ENCODE data around the gene CPPED1. TPM values are rescaled to one million over a fixed set of nuclear protein-coding genes. Genes with fewer than 3 reads are reported as not detected.
A peak's percentile ranks its signal among the peaks of the same experiment; 100 is the strongest.

Gene CPPED1
- total and polyA plus RNA-seq, 10 of the 15 experiments (the other 5 are each of a cell fraction or from before 2014, with no cell fraction given), result 7.1 to 39.0 (median 16.0) TPM

GRCh38 chr16:12613131-12613991 lies 190.3 kb downstream of the CPPED1 start (continued):
- TF ChIP-seq, protein P1, sequence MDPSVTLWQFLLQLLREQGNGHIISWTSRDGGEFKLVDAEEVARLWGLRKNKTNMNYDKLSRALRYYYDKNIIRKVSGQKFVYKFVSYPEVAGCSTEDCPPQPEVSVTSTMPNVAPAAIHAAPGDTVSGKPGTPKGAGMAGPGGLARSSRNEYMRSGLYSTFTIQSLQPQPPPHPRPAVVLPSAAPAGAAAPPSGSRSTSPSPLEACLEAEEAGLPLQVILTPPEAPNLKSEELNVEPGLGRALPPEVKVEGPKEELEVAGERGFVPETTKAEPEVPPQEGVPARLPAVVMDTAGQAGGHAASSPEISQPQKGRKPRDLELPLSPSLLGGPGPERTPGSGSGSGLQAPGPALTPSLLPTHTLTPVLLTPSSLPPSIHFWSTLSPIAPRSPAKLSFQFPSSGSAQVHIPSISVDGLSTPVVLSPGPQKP (IDR thresholded peaks at IDR 0.05; ENCODE audit: low read depth, low read length), result no peak
- TF ChIP-seq MYC (IDR thresholded peaks at IDR 0.05; ENCODE audit: insufficient read depth, insufficient read length, insufficient replicate concordance, low read length, severe bottlenecking), result no peak
- TF ChIP-seq ZNF687 (IDR thresholded peaks at IDR 0.05), result peak; percentile 81
- TF ChIP-seq SMAD5 (IDR thresholded peaks at IDR 0.05; ENCODE audit: low read depth), result no peak
- no peak for TF ChIP-seq SRF (IDR thresholded peaks at IDR 0.05; ENCODE audit: low read depth in 2 of 2, low read length in 2 of 2)
- TF ChIP-seq ZSCAN29 (IDR thresholded peaks at IDR 0.05), result no peak
- no peak for TF ChIP-seq FOS (IDR thresholded peaks at IDR 0.05; ENCODE audit: borderline replicate concordance, extremely low read depth, insufficient read length)
- TF ChIP-seq CREM (IDR thresholded peaks at IDR 0.05; ENCODE audit: low read depth), result peak; percentile 68; the same call in 1 of the 2 replicates
- TF ChIP-seq STAT1 (conservative IDR thresholded peaks at IDR 0.05), result no peak
- peak; percentile 61; the same call in 1 of the 2 replicates for TF ChIP-seq TCF3 (IDR thresholded peaks at IDR 0.05; ENCODE audit: borderline replicate concordance, insufficient read depth, low read depth, low read length)
- peak; percentile 76 for TF ChIP-seq BCL3 (IDR thresholded peaks at IDR 0.05; ENCODE audit: borderline replicate concordance, insufficient read depth, low read depth, low read length, poor library complexity, severe bottlenecking)
- TF ChIP-seq BHLHE40 (IDR thresholded peaks at IDR 0.05; ENCODE audit: borderline replicate concordance in 1 of 2, low read depth in 2 of 2, low read length in 1 of 2), result peak; percentile 79 to 92
- TF ChIP-seq ZNF217 (IDR thresholded peaks at IDR 0.05), result peak; percentile 66; the same call in 1 of the 2 replicates
- TF ChIP-seq MEF2B (IDR thresholded peaks at IDR 0.05; ENCODE audit: partially characterized antibody, poor library complexity, severe bottlenecking), result peak; percentile 68
- peak; percentile 96 to 97 for TF ChIP-seq IKZF2 (IDR thresholded peaks at IDR 0.05)
- TF ChIP-seq FOXM1 (IDR thresholded peaks at IDR 0.05; ENCODE audit: low read depth, low read length), result peak; percentile 92; the same call in 1 of the 2 replicates
- TF ChIP-seq ESRRA (IDR thresholded peaks at IDR 0.05; ENCODE audit: low read length), result no peak
- peak; percentile 68; the same call in 1 of the 2 replicates for TF ChIP-seq CHD2 (IDR thresholded peaks at IDR 0.05; ENCODE audit: borderline replicate concordance, low read depth, low read length)
- peak; percentile 93 for TF ChIP-seq NBN (IDR thresholded peaks at IDR 0.05)
- TF ChIP-seq ZNF622 (IDR thresholded peaks at IDR 0.05), result no peak
- TF ChIP-seq STAT3 (IDR thresholded peaks at IDR 0.05; ENCODE audit: low read depth, low read length), result no peak
